ENCODE measurements around the gene CNPPD1.

GRCh38 chr2:219142329-219142728 lies 34.4 kb downstream of the CNPPD1 start:
- TF ChIP-seq SPI1 (IDR thresholded peaks at IDR 0.05; ENCODE audit: borderline replicate concordance, low read depth): no peak
- TF ChIP-seq CTCF (IDR thresholded peaks at IDR 0.05; ENCODE audit: insufficient read depth, low read length): no peak

All from HL-60 (cell line).